Natural killer cell (primary cell): ENCODE data around the gene BAHD1. TPM values are rescaled to one million over a fixed set of nuclear protein-coding genes. Genes with fewer than 3 reads are reported as not detected.

Source experiments
- ATAC-seq, 3 donors: fragments of 150-1000 bp in 2 of 3; fragments of 200-7000 bp in 1 of 3; cut with Tn5 transposase; 1 replicate in 1 of 3; 2 replicates in 2 of 3; pipeline ENCODE4 v1.10.0; 2021; ENCODE audit warnings: mild to moderate bottlenecking in 2 of 3, moderate library complexity in 2 of 3
- DNase-seq, 2 donors: peaks; one replicate each; pipeline versions ENCODE4 v3.0.0 to v3.0.0-alpha.2; 2013 to 2021; ENCODE audit warnings: mixed read lengths in 1 of 2
- H3K27ac ChIP-seq: one replicate; pipeline ENCODE4 v1.5.1; 2013; ENCODE audit warnings: mild to moderate bottlenecking, low read length
- H3K27me3 ChIP-seq: one replicate; pipeline ENCODE4 v1.6.1; 2013; ENCODE audit warnings: low read length; ENCODE audit not compliant: control insufficient read depth, insufficient read depth
- H3K36me3 ChIP-seq: one replicate; pipeline ENCODE4 v1.6.1; 2013; ENCODE audit warnings: low read length; ENCODE audit not compliant: control insufficient read depth, insufficient read depth
- H3K4me1 ChIP-seq: one replicate; pipeline ENCODE4 v1.6.1; 2013; ENCODE audit warnings: low read length; ENCODE audit not compliant: control insufficient read depth, insufficient read depth
- H3K4me3 ChIP-seq: one replicate; pipeline ENCODE4 v1.5.1; 2013; ENCODE audit warnings: low read length
- H3K9me3 ChIP-seq: one replicate; pipeline ENCODE4 v1.6.1; 2013; ENCODE audit warnings: low read length; ENCODE audit not compliant: control insufficient read depth, insufficient read depth
- H3K27ac Mint-ChIP-seq, 2 donors: one replicate each; pipeline ENCODE4 v1.8.0; 2022; ENCODE audit warnings: mild to moderate bottlenecking in 2 of 2, mixed read lengths in 2 of 2, moderate library complexity in 1 of 2
- H3K27me3 Mint-ChIP-seq, 2 donors: one replicate each; pipeline ENCODE4 v1.8.0; 2022; ENCODE audit warnings: low read depth in 2 of 2, mixed read lengths in 2 of 2
- H3K36me3 Mint-ChIP-seq: one replicate; pipeline ENCODE4 v1.8.0; 2022; ENCODE audit warnings: mixed read lengths
- H3K4me1 Mint-ChIP-seq, 2 donors: one replicate each; pipeline ENCODE4 v1.8.0; 2022; ENCODE audit warnings: mixed read lengths in 2 of 2
- H3K4me3 Mint-ChIP-seq: one replicate; pipeline ENCODE4 v1.8.0; 2022; ENCODE audit warnings: mild to moderate bottlenecking, moderate library complexity, mixed read lengths
- H3K9me3 Mint-ChIP-seq, 2 donors: one replicate each; pipeline ENCODE4 v1.8.0; 2022; ENCODE audit warnings: mixed read lengths in 2 of 2
- CTCF ChIP-seq: fragments of 200-600 bp; IDR thresholded peaks from one replicate; pipeline ENCODE4 v1.8.0; 2022; ENCODE audit warnings: antibody characterized with exemption
- WGBS: methylation state at CpG from one replicate; pipeline ENCODE4 v1.1.7; 2013; ENCODE audit warnings: missing lambda C conversion rate; ENCODE audit not compliant: insufficient coverage; 5-methylcytosine and 5-hydroxymethylcytosine counted together
- intact Hi-C: fragments of 100-400 bp; cut with micrococcal nuclease; formaldehyde crosslinking; loops from one replicate; pipeline ENCODE4 v1.14.2; 2022
- total RNA-seq, 4 donors: library from RNA; stranded (reverse); fragments of 120-200 nt in 1 of 4; gene quantifications; one replicate each; pipeline versions ENCODE4 v1.2.3 to v1.2.4, GENCODE V29; 2013 to 2022

Gene BAHD1
- total RNA-seq, 3 donors from 2014 or later (not counting 1 experiment from before 2014, with no cell fraction given): 29.4 to 48.9 (median 41.8) TPM

GRCh38 chr15:40498418-40498817 is 57.7 kb downstream of the BAHD1 start:
- no peak for ATAC-seq
- 88% methylated on average over 2 of the region's 5 CpGs for WGBS
- no peaks in the 10 kb centered on the region for H3K9me3 Mint-ChIP-seq

DNA sequence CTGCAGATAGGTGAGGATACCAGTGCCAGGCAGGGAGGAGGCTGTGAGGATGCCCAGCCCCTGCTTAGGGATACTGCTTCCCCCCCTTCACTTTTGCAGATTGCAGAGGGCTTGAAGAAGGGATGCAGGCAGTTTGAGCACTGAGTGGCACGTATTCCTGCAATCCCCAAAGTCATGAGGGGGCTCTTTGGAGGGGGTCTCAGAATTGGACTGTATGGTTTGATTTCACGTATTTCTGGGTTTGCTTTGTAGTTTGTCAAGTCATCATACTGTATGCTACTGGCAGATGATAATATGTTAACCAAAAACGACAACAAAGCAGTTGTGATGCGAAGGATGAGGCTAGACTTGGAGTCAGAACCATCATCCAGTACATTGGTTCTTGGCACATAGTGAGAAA is 58.1 kb downstream of the BAHD1 start:
- no peak for TF ChIP-seq CTCF
- Histone ChIP-seq H3K4me1 (no peaks in the 10 kb centered on the region), H3K27me3 (no peaks in the 10 kb centered on the region), H3K4me3 (no peak overlapping the region), H3K27ac (no peak overlapping the region), H3K9me3 (no peaks in the 10 kb centered on the region), H3K36me3 (no peaks in the 10 kb centered on the region)
- H3K27ac Mint-ChIP-seq: no peak overlapping the region
- no peaks in the 10 kb centered on the region for H3K36me3 Mint-ChIP-seq
- WGBS: 78% methylated on average over 4 of the region's 4 CpGs
- peaks cover 0 to 18% of the 10 kb centered on the region in 2 donors for H3K27me3 Mint-ChIP-seq
- no peak for ATAC-seq
- H3K9me3 Mint-ChIP-seq: no peaks in the 10 kb centered on the region
- DNase-seq: no peak
- intact Hi-C loops: no loop called here
- no peak overlapping the region for H3K4me3 Mint-ChIP-seq
- H3K4me1 Mint-ChIP-seq: no peaks in the 10 kb centered on the region

More at GRCh38 chr15:40498418-40498817, 57.7 kb downstream of the BAHD1 start:
- Histone ChIP-seq H3K4me1 (no peaks in the 10 kb centered on the region), H3K4me3 (no peak overlapping the region), H3K9me3 (no peaks in the 10 kb centered on the region), H3K27ac (no peak overlapping the region), H3K36me3 (no peaks in the 10 kb centered on the region), H3K27me3 (no peaks in the 10 kb centered on the region)
- no peak overlapping the region for H3K4me3 Mint-ChIP-seq
- no peak for TF ChIP-seq CTCF
- H3K4me1 Mint-ChIP-seq: peaks cover 0 to 2% of the 10 kb centered on the region in 2 donors
- peaks cover 0 to 18% of the 10 kb centered on the region in 2 donors for H3K27me3 Mint-ChIP-seq
- DNase-seq: no peak
- H3K36me3 Mint-ChIP-seq: no peaks in the 10 kb centered on the region
- intact Hi-C loops: no loop called here
- H3K27ac Mint-ChIP-seq: no peak overlapping the region

- no peak overlapping the region for H3K27ac Mint-ChIP-seq
Measured at GRCh38 chr15:40499931-40500330, 59.2 kb downstream of the BAHD1 start.

More at GRCh38 chr15:40499931-40500330, 59.2 kb downstream of the BAHD1 start:
- Histone ChIP-seq H3K27ac (no peak overlapping the region), H3K9me3 (no peaks in the 10 kb centered on the region), H3K36me3 (no peaks in the 10 kb centered on the region), H3K4me3 (no peak overlapping the region), H3K27me3 (peaks cover under 1% of the 10 kb centered on the region), H3K4me1 (no peaks in the 10 kb centered on the region)
- H3K36me3 Mint-ChIP-seq: no peaks in the 10 kb centered on the region
- peaks cover 0 to 16% of the 10 kb centered on the region in 2 donors for H3K27me3 Mint-ChIP-seq
- DNase-seq (no peak), ATAC-seq (no peak)
- no peaks in the 10 kb centered on the region for H3K9me3 Mint-ChIP-seq
- WGBS: 73% methylated on average over 4 of the region's 4 CpGs
- no peak overlapping the region for H3K4me3 Mint-ChIP-seq
- intact Hi-C loops: no loop called here
- H3K4me1 Mint-ChIP-seq: no peaks in the 10 kb centered on the region
- TF ChIP-seq CTCF: no peak
